Neural cell (in vitro differentiated cells): ENCODE measurements around the gene C1QC. TPM values are rescaled to one million over a fixed set of nuclear protein-coding genes. Genes with fewer than 3 reads are reported as not detected.

Experiments used
- H2AFZ ChIP-seq: fragments of 200-600, 300-800 bp; sonication (generic), shearing (Covaris generic); 2 replicates; pipeline ENCODE4 v1.6.0; 2014; ENCODE audit warnings: low read depth, mild to moderate bottlenecking, antibody characterized with exemption, low read length, moderate library complexity
- H3F3A ChIP-seq: fragments of 200-600 bp; shearing (Covaris generic); 2 replicates; pipeline ENCODE4 v1.6.1; 2016; ENCODE audit warnings: mild to moderate bottlenecking, moderate library complexity, mixed read lengths, antibody characterized with exemption, low read length; ENCODE audit not compliant: insufficient read depth, poor library complexity, severe bottlenecking
- H3K27ac ChIP-seq: fragments of 200-600, 300-800 bp; sonication (generic), shearing (Covaris generic); 2 replicates; pipeline ENCODE4 v1.5.1; 2014; ENCODE audit warnings: mild to moderate bottlenecking, low read length, moderate library complexity
- H3K27me3 ChIP-seq: fragments of 300-800, 200-600 bp; sonication (generic), shearing (Covaris generic); 2 replicates; pipeline ENCODE4 v1.6.0; 2014; ENCODE audit warnings: mild to moderate bottlenecking, low read depth, low read length, moderate library complexity; ENCODE audit not compliant: insufficient read depth
- H3K36me3 ChIP-seq: fragments of 300-800, 200-600 bp; sonication (generic), shearing (Covaris generic); 2 replicates; pipeline ENCODE4 v1.5.1; 2014; ENCODE audit warnings: mild to moderate bottlenecking, antibody characterized with exemption, low read length, moderate library complexity; ENCODE audit not compliant: insufficient read depth
- H3K4me2 ChIP-seq: fragments of 300-800, 200-600 bp; sonication (generic), shearing (Covaris generic); 2 replicates; pipeline ENCODE4 v1.6.0; 2014; ENCODE audit warnings: mild to moderate bottlenecking, low read length
- H3K4me3 ChIP-seq: fragments of 300-800, 200-600 bp; sonication (generic), shearing (Covaris generic); 2 replicates; pipeline ENCODE4 v1.5.1; 2014; ENCODE audit warnings: mild to moderate bottlenecking, low read length, moderate library complexity
- H3K79me2 ChIP-seq: fragments of 200-600 bp; shearing (Covaris generic); replicated peaks from 2 replicates; pipeline ENCODE4 v1.6.0; 2014; ENCODE audit warnings: mild to moderate bottlenecking, low read length, moderate library complexity; ENCODE audit not compliant: insufficient read depth
- H3K9ac ChIP-seq: fragments of 300-800, 200-600 bp; sonication (generic), shearing (Covaris generic); 2 replicates; pipeline ENCODE4 v1.6.1; 2016; ENCODE audit warnings: mild to moderate bottlenecking, low read length, mixed read lengths
- H3K9me2 ChIP-seq: fragments of 200-600 bp; shearing (Covaris generic); 2 replicates; pipeline ENCODE4 v1.6.1; 2016; ENCODE audit warnings: mild to moderate bottlenecking, low read length, mixed read lengths; ENCODE audit not compliant: insufficient read depth
- H3K9me3 ChIP-seq: fragments of 200-600, 300-800 bp; sonication (generic), shearing (Covaris generic); 2 replicates; pipeline ENCODE4 v1.6.1; 2016; ENCODE audit warnings: mild to moderate bottlenecking, mixed run types, low read length, moderate library complexity, mixed read lengths
- H4K20me1 ChIP-seq: fragments of 200-600 bp; shearing (Covaris generic); 2 replicates; pipeline ENCODE4 v1.6.1; 2016; ENCODE audit warnings: mild to moderate bottlenecking, mixed run types; ENCODE audit not compliant: insufficient read depth
- CTCF ChIP-seq: fragments of 450-650 bp; IDR thresholded peaks from 2 replicates; pipeline ENCODE4 v1.5.1; 2014; ENCODE audit warnings: antibody characterized with exemption, mild to moderate bottlenecking, moderate library complexity; ENCODE audit not compliant: poor library complexity, severe bottlenecking
- EP300 ChIP-seq: fragments of 450-650 bp; conservative IDR thresholded peaks from 2 replicates; pipeline ENCODE4 v1.6.1; 2014; ENCODE audit warnings: antibody characterized with exemption, mild to moderate bottlenecking, moderate library complexity; ENCODE audit not compliant: poor library complexity, severe bottlenecking
- EZH2 ChIP-seq: fragments of 200-600, 300-800 bp; shearing (Covaris generic), sonication (generic); IDR thresholded peaks from 2 replicates; pipeline ENCODE4 v1.6.1; 2014; ENCODE audit warnings: antibody characterized with exemption, low read length, borderline replicate concordance, mild to moderate bottlenecking; ENCODE audit not compliant: insufficient read depth, poor library complexity, severe bottlenecking
- MXI1 ChIP-seq: fragments of 450-650 bp; conservative IDR thresholded peaks from 2 replicates; pipeline ENCODE4 v1.6.1; 2014; ENCODE audit warnings: antibody characterized with exemption, mild to moderate bottlenecking; ENCODE audit not compliant: poor library complexity, severe bottlenecking
- POLR2AphosphoS5 ChIP-seq: IDR thresholded peaks from 2 replicates; pipeline ENCODE4 v1.6.1; 2012
- RAD21 ChIP-seq: fragments of 450-650 bp; conservative IDR thresholded peaks from 2 replicates; pipeline ENCODE4 v1.6.1; 2014; ENCODE audit warnings: antibody characterized with exemption, mild to moderate bottlenecking, moderate library complexity
- REST ChIP-seq: IDR thresholded peaks from 2 replicates; pipeline ENCODE4 v1.6.1; 2012; ENCODE audit warnings: borderline replicate concordance
- SMC3 ChIP-seq: fragments of 450-650 bp; conservative IDR thresholded peaks from 2 replicates; pipeline ENCODE4 v1.6.1; 2014; ENCODE audit warnings: antibody characterized with exemption, mild to moderate bottlenecking, moderate library complexity; ENCODE audit not compliant: poor library complexity
- TAF1 ChIP-seq: IDR thresholded peaks from 2 replicates; pipeline ENCODE4 v1.6.1; 2012; ENCODE audit warnings: low read depth
- polyA plus RNA-seq: library from polyadenylated mRNA; depleted of rRNA; stranded (reverse); fragments of >200 nt; gene quantifications from 2 replicates; pipeline ENCODE4 v1.2.3, GENCODE V29; 2014

C1QC gene
- polyA plus RNA-seq, 1 donor from 2014 or later: not detected

- no peak overlapping the region for H2AFZ ChIP-seq
- no peaks in the 10 kb centered on the region for H3F3A ChIP-seq
- H3K9me2 ChIP-seq: no peaks in the 10 kb centered on the region
- H3K4me3 ChIP-seq: no peak overlapping the region
- H3K9ac ChIP-seq: no peak overlapping the region
- H3K36me3 ChIP-seq: no peaks in the 10 kb centered on the region
- H3K79me2 ChIP-seq: no peaks in the 10 kb centered on the region
- no peak overlapping the region for H3K4me2 ChIP-seq
- H3K27ac ChIP-seq: no peak overlapping the region
- TF ChIP-seq EP300 (no peak), EZH2 (no peak)
- no peaks in the 10 kb centered on the region for H3K27me3 ChIP-seq
- no peaks in the 10 kb centered on the region for H4K20me1 ChIP-seq
- no peaks in the 10 kb centered on the region for H3K9me3 ChIP-seq
Observed at GRCh38 chr1:22650089-22650693, 6.8 kb downstream of the C1QC start.

- no peaks in the 10 kb centered on the region for H3K9me2 ChIP-seq
- no peaks in the 10 kb centered on the region for H4K20me1 ChIP-seq
- TF ChIP-seq POLR2AphosphoS5: no peak
- TF ChIP-seq TAF1: no peak
- no peak for TF ChIP-seq CTCF
- no peak for TF ChIP-seq REST
- TF ChIP-seq MXI1: no peak
- TF ChIP-seq EZH2: no peak
- no peak for TF ChIP-seq RAD21
- no peak for TF ChIP-seq SMC3
- no peak for TF ChIP-seq EP300
- H3K9me3 ChIP-seq: no peaks in the 10 kb centered on the region
- no peaks in the 10 kb centered on the region for H3K27me3 ChIP-seq
- H3K4me3 ChIP-seq: no peak overlapping the region
- no peak overlapping the region for H3K27ac ChIP-seq
- H3K79me2 ChIP-seq: no peaks in the 10 kb centered on the region
- no peaks in the 10 kb centered on the region for H3K36me3 ChIP-seq
- H3K4me2 ChIP-seq: no peak overlapping the region
- H3K9ac ChIP-seq: no peak overlapping the region
- no peaks in the 10 kb centered on the region for H3F3A ChIP-seq
- no peak overlapping the region for H2AFZ ChIP-seq
Observed at GRCh38 chr1:22651941-22652856, 8.8 kb downstream of the C1QC start.
